Upper lobe of left lung (tissue), 4 donors: ENCODE results near the gene AVP.
"Not testable (repeated sequence)": the region's sequence is repeated elsewhere in the genome, so short reads cannot be mapped to it uniquely, and the experiment has no call there.

Experiments
- CTCF ChIP-seq, 6 experiments: fragments of 450-650 bp in 4 of 6; fragments of 200-600 bp in 2 of 6; sonication (generic) in 2 of 6; IDR thresholded peaks; one replicate each; pipeline ENCODE4 v1.5.1; 2016 to 2019; ENCODE audit warnings: antibody characterized with exemption in 6 of 6
- EP300 ChIP-seq, 4 donors: sonication (generic); formaldehyde crosslinking; IDR thresholded peaks; one replicate each; pipeline ENCODE4 v1.5.1; 2017; ENCODE audit warnings: antibody characterized with exemption in 4 of 4, control low read depth in 2 of 4
- POLR2A ChIP-seq, 4 donors: fragments of 450-650 bp; IDR thresholded peaks; one replicate each; pipeline ENCODE4 v1.5.1; 2016 to 2017; ENCODE audit warnings: antibody characterized with exemption in 4 of 4, mild to moderate bottlenecking in 2 of 4
- POLR2AphosphoS5 ChIP-seq, 2 donors: sonication (generic); formaldehyde crosslinking; IDR thresholded peaks; one replicate each; pipeline ENCODE4 v1.5.1; 2017; ENCODE audit warnings: antibody characterized with exemption in 2 of 2

- TF ChIP-seq POLR2AphosphoS5, CTCF, POLR2A, EP300 (IDR thresholded peaks at IDR 0.05): not testable (repeated sequence)
Measured at GRCh38 chr20:3064119-3064518, 20.4 kb downstream of the AVP start.
